OCI-M1 (cell line): ENCODE results near the gene LCE2D.

Source experiments
- DNase-seq: peaks from one replicate; lab custom pipeline; 2025; lab: John Stamatoyannopoulos, UW

The LCE2D gene

GRCh38 chr1:152697701-152698600 is 34.8 kb downstream of the LCE2D start, which contains the start of gene LCE2A:
TSS of gene LCE2A (plus strand) at chr1:152698345. CDS start at chr1:152698902, 557 bp downstream.
- DNase-seq, result no peak

- DNase-seq, result no peak
Measured at GRCh38 chr1:152699746-152700145, 36.6 kb downstream of the LCE2D start.

- no peak for DNase-seq
Measured at GRCh38 chr1:152707860-152708259, 44.7 kb downstream of the LCE2D start, which contains the start of gene LCE4A. TSS of gene LCE4A (plus strand) at chr1:152708160. CDS start at chr1:152709076, 916 bp downstream.
